Gastrocnemius medialis (tissue), 4 donors: ENCODE data around the gene PRRC2A. TPM values are rescaled to one million over a fixed set of nuclear protein-coding genes. Genes with fewer than 3 reads are reported as not detected.

ENCODE experiments used
- ATAC-seq, 2 donors: fragments of 150-250 bp; one replicate each; pipeline ENCODE4 v1.9.1; 2016
- DNase-seq, 2 donors: peaks; one replicate each; pipeline ENCODE4 v3.0.0-alpha.2; 2019
- H3K27ac ChIP-seq, 4 donors: fragments of 200-600 bp; sonication (generic); 1 replicate in 1 of 4; 2 replicates in 3 of 4; pipeline ENCODE4 v1.5.1; 2016 to 2018; ENCODE audit warnings: mild to moderate bottlenecking in 2 of 4, moderate library complexity in 1 of 4
- H3K27me3 ChIP-seq, 3 donors: fragments of 200-600 bp; sonication (generic) in 2 of 3; 1 replicate in 1 of 3; 2 replicates in 2 of 3; pipeline versions ENCODE4 v1.5.1 to v1.6.0; 2016 to 2019; ENCODE audit warnings: mild to moderate bottlenecking in 1 of 3, moderate library complexity in 1 of 3
- H3K36me3 ChIP-seq, 2 donors: fragments of 200-600 bp; sonication (generic) in 1 of 2; one replicate each; pipeline ENCODE4 v1.5.1; 2017 to 2018
- H3K4me1 ChIP-seq, 2 donors: fragments of 200-600 bp; sonication (generic) in 1 of 2; one replicate each; pipeline ENCODE4 v1.5.1; 2016 to 2017; ENCODE audit warnings: mild to moderate bottlenecking in 2 of 2
- H3K4me3 ChIP-seq, 4 donors: fragments of 200-600 bp; sonication (generic) in 3 of 4; 1 replicate in 1 of 4; 2 replicates in 3 of 4; pipeline ENCODE4 v1.5.1; 2016 to 2019; ENCODE audit warnings: mild to moderate bottlenecking in 2 of 4
- H3K9me3 ChIP-seq, 3 donors: fragments of 200-600 bp; sonication (generic) in 2 of 3; 1 replicate in 1 of 3; 2 replicates in 2 of 3; pipeline ENCODE4 v1.5.1; 2016 to 2019
- CTCF ChIP-seq, 5 experiments: fragments of 450-650 bp in 3 of 5; fragments of 200-600 bp in 2 of 5; sonication (generic) in 2 of 5; IDR thresholded peaks in 4 of 5; conservative IDR thresholded peaks in 1 of 5; 1 replicate in 4 of 5; 2 replicates in 1 of 5; pipeline ENCODE4 v1.5.1; 2016 to 2019; ENCODE audit warnings: antibody characterized with exemption in 5 of 5, mild to moderate bottlenecking in 3 of 5, moderate library complexity in 3 of 5
- POLR2A ChIP-seq, 2 donors: fragments of 450-650 bp; IDR thresholded peaks; one replicate each; pipeline ENCODE4 v1.6.1; 2017; ENCODE audit warnings: antibody characterized with exemption in 2 of 2, mild to moderate bottlenecking in 2 of 2, moderate library complexity in 2 of 2
- in situ Hi-C, 4 donors: fragments of 200-750 bp; cut with MboI; loops; one replicate each; pipeline versions ENCODE4 v1.15.0 to v1.8.0; 2017; ENCODE audit warnings: low sequenced_read_pairs in 4 of 4
- intact Hi-C: fragments of 100-400 bp; cut with DNase I; formaldehyde crosslinking; loops from one replicate; pipeline ENCODE4 v1.15.1; 2023; ENCODE audit warnings: low total_unique reads
- total RNA-seq, 4 donors: library from RNA; depleted of rRNA; stranded (reverse); fragments of >200 nt; gene quantifications; one replicate each; pipeline versions ENCODE4 v1.1.0 to v1.2.3, GENCODE V29; 2016

PRRC2A gene
- total RNA-seq, 4 donors from 2014 or later, result 38.9 to 67.7 (median 52.0) TPM

GRCh38 chr6:31641370-31641769, 20.9 kb downstream of the PRRC2A start:
- H3K36me3 ChIP-seq, result peaks cover 7 to 91% of the 10 kb centered on the region in 2 donors
- DNase-seq, result no peak

GRCh38 chr6:31642798-31643570, 22.5 kb downstream of the PRRC2A start:
- ATAC-seq, result no peak

More at GRCh38 chr6:31641370-31641769, 20.9 kb downstream of the PRRC2A start:
- Histone ChIP-seq H3K27me3 (no peaks in the 10 kb centered on the region), H3K9me3 (no peaks in the 10 kb centered on the region), H3K4me1 (no peaks in the 10 kb centered on the region), H3K27ac (no peak overlapping the region), H3K4me3 (no peak overlapping the region)
- in situ Hi-C loops, result no loop called here
- no peak for ATAC-seq
- no peak for TF ChIP-seq POLR2A (IDR thresholded peaks at IDR 0.05)
- TF ChIP-seq CTCF (IDR thresholded peaks at IDR 0.05 in 4 of 5, conservative IDR thresholded peaks at IDR 0.05 in 1 of 5), result no peak
- intact Hi-C loops, result no loop called here

GRCh38 chr6:31643818-31644454, 23.4 kb downstream of the PRRC2A start:
- Histone ChIP-seq H3K4me3 (no peak overlapping the region), H3K27me3 (no peaks in the 10 kb centered on the region), H3K9me3 (no peaks in the 10 kb centered on the region), H3K27ac (no peak overlapping the region), H3K36me3 (peaks cover 10 to 94% of the 10 kb centered on the region in 2 donors), H3K4me1 (no peaks in the 10 kb centered on the region)
- intact Hi-C loops (no loop called here), in situ Hi-C loops (no loop called here)
- ATAC-seq, result no peak
- no peak for DNase-seq
- no peak for TF ChIP-seq POLR2A (IDR thresholded peaks at IDR 0.05)
- TF ChIP-seq CTCF (IDR thresholded peaks at IDR 0.05 in 4 of 5, conservative IDR thresholded peaks at IDR 0.05 in 1 of 5), result no peak

More at GRCh38 chr6:31642798-31643570, 22.5 kb downstream of the PRRC2A start:
- intact Hi-C loops (no loop called here), in situ Hi-C loops (no loop called here)
- DNase-seq, result no peak
- H3K4me1 ChIP-seq, result no peaks in the 10 kb centered on the region
- TF ChIP-seq CTCF (IDR thresholded peaks at IDR 0.05 in 4 of 5, conservative IDR thresholded peaks at IDR 0.05 in 1 of 5) (no peak), POLR2A (IDR thresholded peaks at IDR 0.05) (no peak)
- no peaks in the 10 kb centered on the region for H3K9me3 ChIP-seq
- H3K27me3 ChIP-seq, result no peaks in the 10 kb centered on the region
- peaks cover 7 to 91% of the 10 kb centered on the region in 2 donors for H3K36me3 ChIP-seq
- no peak overlapping the region for H3K27ac ChIP-seq
- H3K4me3 ChIP-seq, result no peak overlapping the region

GRCh38 chr6:31645325-31645724, 24.8 kb downstream of the PRRC2A start:
- in situ Hi-C loops (no loop called here), intact Hi-C loops (no loop called here)
- no peak for DNase-seq
- no peak for ATAC-seq
- TF ChIP-seq CTCF (IDR thresholded peaks at IDR 0.05 in 4 of 5, conservative IDR thresholded peaks at IDR 0.05 in 1 of 5), result no peak
- TF ChIP-seq POLR2A (IDR thresholded peaks at IDR 0.05), result no peak
- no peaks in the 10 kb centered on the region for H3K27me3 ChIP-seq
- H3K9me3 ChIP-seq, result no peaks in the 10 kb centered on the region
- H3K4me1 ChIP-seq, result peaks cover 0 to under 1% of the 10 kb centered on the region in 2 donors
- H3K36me3 ChIP-seq, result peaks cover 10 to 96% of the 10 kb centered on the region in 2 donors
- no peak overlapping the region for H3K27ac ChIP-seq
- H3K4me3 ChIP-seq, result no peak overlapping the region
